Left ventricle myocardium inferior (tissue), 1 donor: ENCODE measurements around the gene UACA. TPM values are rescaled to one million over a fixed set of nuclear protein-coding genes. Genes with fewer than 3 reads are reported as not detected.
"Not testable (repeated sequence)": the region's sequence is repeated elsewhere in the genome, so short reads cannot be mapped to it uniquely, and the experiment has no call there.

Experiments used
- DNase-seq: peaks from one replicate; pipeline ENCODE4 v3.0.0-alpha.2; 2020
- H3K27ac ChIP-seq: fragments of 200-600 bp; replicated peaks from 2 replicates; pipeline ENCODE4 v1.8.0; 2021
- H3K27me3 ChIP-seq: fragments of 200-600 bp; 2 replicates; pipeline ENCODE4 v1.8.0; 2021; ENCODE audit warnings: low read depth
- H3K36me3 ChIP-seq: fragments of 200-600 bp; 2 replicates; pipeline ENCODE4 v1.8.0; 2021
- H3K4me1 ChIP-seq: fragments of 200-600 bp; 2 replicates; pipeline ENCODE4 v1.8.0; 2021
- H3K4me3 ChIP-seq: fragments of 200-600 bp; 2 replicates; pipeline ENCODE4 v1.8.0; 2021; ENCODE audit warnings: mild to moderate bottlenecking, moderate library complexity
- H3K9me3 ChIP-seq: fragments of 200-600 bp; replicated peaks from 2 replicates; pipeline ENCODE4 v1.8.0; 2021
- CTCF ChIP-seq: fragments of 200-600 bp; IDR thresholded peaks from 2 replicates; pipeline ENCODE4 v1.8.0; 2021; ENCODE audit warnings: antibody characterized with exemption, mild to moderate bottlenecking, borderline replicate concordance
- intact Hi-C: fragments of 100-400 bp; cut with micrococcal nuclease; formaldehyde crosslinking; loops from one replicate; pipeline ENCODE4 v1.11.0; 2022
- long read RNA-seq: library from polyadenylated mRNA; unstranded; transcript quantifications from one replicate; pipeline ENCODE4 v2.0.0, GENCODE V29; 2021
- total RNA-seq: library from RNA; stranded (reverse); fragmentation: NEBNext Ultra II Directional; extraction: Animal tissue kit (Norgen Biotek cat#: 25700); gene quantifications from one replicate; pipeline ENCODE4 v1.2.1, GENCODE V29; 2021
- donor health status: DM: no; HTN: yes; CAD: no; lungs with severe emphysema.

UACA gene
- 33.7 TPM for total RNA-seq
- long read RNA-seq, full-length matches to known transcripts = 29 of 39 reads
- long read RNA-seq, partial matches to known transcripts = 5 of 39 reads
- long read RNA-seq, other reads (novel, unspliced or antisense) = 5 of 39 reads

DNA sequence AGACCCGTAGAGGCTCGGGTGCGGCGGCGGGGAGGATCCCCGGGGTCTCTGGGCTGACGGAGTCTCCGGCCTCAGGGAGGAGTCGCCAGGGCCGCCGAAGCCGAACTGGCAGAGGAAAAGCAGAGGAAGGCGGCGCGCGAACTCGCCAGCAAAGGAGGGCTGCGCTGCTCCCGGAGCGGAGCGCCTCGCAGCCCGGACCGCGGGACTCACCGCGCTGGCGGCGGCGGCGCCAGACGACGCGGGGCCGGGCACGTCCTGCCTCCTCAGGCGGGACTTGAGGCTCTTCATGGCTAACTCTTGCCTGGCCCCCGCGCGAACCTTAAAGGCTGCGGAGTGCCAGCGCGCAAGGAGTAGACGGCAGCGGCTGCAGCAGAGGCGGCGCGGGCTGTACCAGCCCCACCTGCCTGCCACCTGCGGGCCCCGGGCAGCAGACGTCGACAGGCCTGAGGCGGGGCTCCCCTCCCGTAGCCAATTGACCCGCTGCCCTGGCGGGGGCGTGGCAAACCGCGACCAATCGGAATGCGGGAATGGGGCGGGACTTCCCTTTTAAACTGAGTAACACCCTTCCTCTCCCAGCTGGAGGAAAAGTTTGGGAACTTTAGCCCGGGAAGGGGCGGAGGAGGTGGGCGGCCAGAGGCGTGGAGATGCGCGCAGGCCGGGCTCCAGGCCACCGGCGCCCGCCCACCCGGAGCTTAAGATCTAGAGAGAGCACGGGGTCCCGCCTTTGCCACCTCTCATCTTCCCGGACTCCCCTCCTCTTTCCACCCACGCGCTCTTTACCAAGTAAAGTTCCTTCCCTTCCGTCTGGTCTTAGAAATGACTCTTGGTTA, at the start of gene UACA:
Gene UACA, minus strand, starts transcription at position 439 of the 830 bp plus-strand sequence. Its CDS starts 151 bp downstream, at position 288.
- peak; percentile 97 for DNase-seq
- Histone ChIP-seq H3K4me1 (peaks cover 71% of the 10 kb centered on the region), H3K36me3 (no peaks in the 10 kb centered on the region), H3K9me3 (no peaks in the 10 kb centered on the region), H3K4me3 (peak within 1 kb of the TSS; percentile 97), H3K27ac (peak within 1 kb of the TSS; percentile 98), H3K27me3 (no peaks in the 10 kb centered on the region)
- intact Hi-C loops = no loop called here
- peak; percentile 38 for TF ChIP-seq CTCF

DNA sequence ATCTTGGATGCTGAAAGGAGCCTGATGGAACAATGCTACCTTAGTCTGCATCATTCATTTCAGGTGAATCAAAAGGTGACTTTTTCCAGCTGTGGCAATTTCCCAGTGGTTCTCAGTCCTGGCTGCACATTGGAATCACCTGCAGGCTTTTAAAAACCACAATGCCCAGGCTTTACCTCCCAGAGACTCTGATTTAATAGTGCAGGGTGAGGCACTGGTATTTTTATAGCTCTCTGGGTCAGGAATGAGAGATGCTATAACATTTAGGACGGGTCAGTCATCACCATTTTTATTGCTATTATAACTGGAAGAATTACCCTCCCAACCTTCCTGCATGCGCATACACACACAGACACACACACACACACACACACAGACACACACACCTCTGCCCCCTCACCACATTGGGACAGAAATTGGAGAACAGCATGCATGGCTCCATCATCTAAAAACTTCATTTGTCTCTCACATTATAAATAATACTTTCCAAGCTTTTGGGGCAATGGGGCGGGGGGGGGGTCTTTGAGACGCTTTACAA, 49.5 kb upstream of the UACA start:
- no peaks in the 10 kb centered on the region for H3K36me3 ChIP-seq
- no peak for DNase-seq
- no peaks in the 10 kb centered on the region for H3K9me3 ChIP-seq
- intact Hi-C loops = loop anchor here (5.0 kb wide), 1 partner anchor 136 kb away; no protein-coding TSS in a partner anchor
- no peak overlapping the region for H3K4me3 ChIP-seq
- no peak overlapping the region for H3K27ac ChIP-seq
- no peaks in the 10 kb centered on the region for H3K27me3 ChIP-seq
- no peak for TF ChIP-seq CTCF
- H3K4me1 ChIP-seq = peaks cover 4% of the 10 kb centered on the region

- DNase-seq = no peak
- H3K36me3 ChIP-seq = no peaks in the 10 kb centered on the region
- intact Hi-C loops = loop anchor here (5.0 kb wide), 1 partner anchor 134 kb away; no protein-coding TSS in a partner anchor
- H3K9me3 ChIP-seq = no peaks in the 10 kb centered on the region
- H3K4me3 ChIP-seq = no peak overlapping the region
- H3K27me3 ChIP-seq = no peaks in the 10 kb centered on the region
- no peak overlapping the region for H3K27ac ChIP-seq
- peaks cover 12% of the 10 kb centered on the region for H3K4me1 ChIP-seq
- no peak for TF ChIP-seq CTCF
Observed at GRCh38 chr15:70810916-70811578, 47.7 kb upstream of the UACA start.

- intact Hi-C loops = no loop called here
- peak overlapping the region; percentile 40 for H3K27ac ChIP-seq
Observed at GRCh38 chr15:70806992-70807712, 43.8 kb upstream of the UACA start.

DNA sequence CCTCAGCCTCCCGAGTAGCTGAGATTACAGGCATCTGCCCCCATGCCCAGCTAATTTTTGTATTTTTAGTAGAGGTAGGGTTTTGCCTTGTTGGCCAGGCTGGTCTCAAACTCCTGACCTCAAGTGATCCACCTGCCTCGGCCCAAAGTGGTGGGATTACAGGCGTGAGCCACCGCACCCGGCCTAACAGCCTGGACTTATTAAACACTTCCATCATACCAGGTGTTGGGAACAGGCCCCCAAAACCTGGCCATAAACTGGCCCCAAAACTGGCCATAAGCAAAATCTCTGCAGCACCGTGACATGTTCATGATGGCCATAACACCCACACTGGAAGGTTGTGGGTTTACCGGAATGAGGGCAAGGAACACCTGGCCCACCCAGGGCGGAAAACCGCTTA, 41.0 kb upstream of the UACA start:
- intact Hi-C loops, H3K27ac ChIP-seq, H3K9me3 ChIP-seq, H3K4me3 ChIP-seq, H3K36me3 ChIP-seq, DNase-seq, H3K27me3 ChIP-seq: not testable (repeated sequence)
- H3K4me1 ChIP-seq = peaks cover 23% of the 10 kb centered on the region

More at GRCh38 chr15:70806992-70807712, 43.8 kb upstream of the UACA start:
- TF ChIP-seq CTCF = no peak
- no peaks in the 10 kb centered on the region for H3K27me3 ChIP-seq
- no peaks in the 10 kb centered on the region for H3K36me3 ChIP-seq
- H3K4me1 ChIP-seq = peaks cover 12% of the 10 kb centered on the region
- peak; percentile 56 for DNase-seq
- H3K4me3 ChIP-seq = no peak overlapping the region
- H3K9me3 ChIP-seq = no peaks in the 10 kb centered on the region
